Measurements from ENCODE around the gene NLGN2.

Gene NLGN2

GRCh38 chr17:7389924-7390910, 17.4 kb upstream of the NLGN2 start:
- H3K4me3 ChIP-seq (ENCODE audit: low read length) = no peak overlapping the region
- DNase-seq (ENCODE audit: low read depth, low spot score) = no peak

GRCh38 chr17:7391307-7391706, 16.3 kb upstream of the NLGN2 start:
- no peak overlapping the region for H3K4me3 ChIP-seq (ENCODE audit: low read length)
- DNase-seq (ENCODE audit: low read depth, low spot score) = no peak

GRCh38 chr17:7392696-7393612, 14.7 kb upstream of the NLGN2 start:
- H3K4me3 ChIP-seq (ENCODE audit: low read length) = no peak overlapping the region
- no peak for DNase-seq (ENCODE audit: low read depth, low spot score)

GRCh38 chr17:7393613-7394451, 13.8 kb upstream of the NLGN2 start:
- DNase-seq (ENCODE audit: low read depth, low spot score) = no peak

GRCh38 chr17:7394452-7395191, 13.0 kb upstream of the NLGN2 start, which contains the start of gene PLSCR3:
Gene PLSCR3 (minus strand): TSS chr17:7394525. CDS start chr17:7394110, 415 bp downstream.
- peak within 1 kb of the TSS; percentile 60 for H3K4me3 ChIP-seq (ENCODE audit: low read length)
- DNase-seq (ENCODE audit: low read depth, low spot score) = peak; percentile 30

More at GRCh38 chr17:7393613-7394451, 13.8 kb upstream of the NLGN2 start:
- H3K4me3 ChIP-seq (ENCODE audit: low read length) = peak overlapping the region; percentile 60

- no peak for DNase-seq (ENCODE audit: low read depth, low spot score)
- no peak overlapping the region for H3K4me3 ChIP-seq (ENCODE audit: low read length)
These were observed 11.5 kb upstream of the NLGN2 start for GRCh38 chr17:7396147-7396546.

GRCh38 chr17:7398612-7399011, 9.0 kb upstream of the NLGN2 start:
- no peak overlapping the region for H3K4me3 ChIP-seq (ENCODE audit: low read length)
- DNase-seq (ENCODE audit: low read depth, low spot score) = no peak

- H3K4me3 ChIP-seq (ENCODE audit: low read length) = peak overlapping the region; percentile 85
- no peak for DNase-seq (ENCODE audit: low read depth, low spot score)
These were observed 4.5 kb upstream of the NLGN2 start for GRCh38 chr17:7403043-7403726.

GRCh38 chr17:7403727-7403976, 4.0 kb upstream of the NLGN2 start:
- DNase-seq (ENCODE audit: low read depth, low spot score) = no peak
- H3K4me3 ChIP-seq (ENCODE audit: low read length) = peak overlapping the region; percentile 85

- H3K4me3 ChIP-seq (ENCODE audit: low read length) = peak within 1 kb of the TSS; percentile 85
- peak; percentile 98 for DNase-seq (ENCODE audit: low read depth, low spot score)
These were observed 3.5 kb upstream of the NLGN2 start, which contains the start of gene TMEM256 for GRCh38 chr17:7403977-7404736. Gene TMEM256 (minus strand): TSS chr17:7404097. CDS start chr17:7404084, 13 bp downstream.

- DNase-seq (ENCODE audit: low read depth, low spot score) = peak; percentile 14
- H3K4me3 ChIP-seq (ENCODE audit: low read length) = peak overlapping the region; percentile 85
These were observed 2.8 kb upstream of the NLGN2 start for GRCh38 chr17:7404737-7405349.

GRCh38 chr17:7405350-7406234, 2.1 kb upstream of the NLGN2 start:
- peak overlapping the region; percentile 85 for H3K4me3 ChIP-seq (ENCODE audit: low read length)
- no peak for DNase-seq (ENCODE audit: low read depth, low spot score)

GRCh38 chr17:7406235-7406825, 1.3 kb upstream of the NLGN2 start:
- no peak overlapping the region for H3K4me3 ChIP-seq (ENCODE audit: low read length)
- DNase-seq (ENCODE audit: low read depth, low spot score) = no peak

- DNase-seq (ENCODE audit: low read depth, low spot score) = no peak
These were observed 563 bp upstream of the NLGN2 start for GRCh38 chr17:7407082-7407481.

GRCh38 chr17:7408252-7408727, 645 bp downstream of the NLGN2 start:
- no peak overlapping the region for H3K4me3 ChIP-seq (ENCODE audit: low read length)
- DNase-seq (ENCODE audit: low read depth, low spot score) = no peak

More at GRCh38 chr17:7407082-7407481, 563 bp upstream of the NLGN2 start:
- no peak overlapping the region for H3K4me3 ChIP-seq (ENCODE audit: low read length)

Measured in Jurkat, Clone E6-1 (cell line).